Measurements from ENCODE around the gene DYRK4. TPM values are rescaled to one million over a fixed set of nuclear protein-coding genes. Genes with fewer than 3 reads are reported as not detected.

The DYRK4 gene
- polyA plus RNA-seq, 1 donor (not counting 4 experiments of a cell fraction or from before 2014, with no cell fraction given): 64.6 TPM

DNA sequence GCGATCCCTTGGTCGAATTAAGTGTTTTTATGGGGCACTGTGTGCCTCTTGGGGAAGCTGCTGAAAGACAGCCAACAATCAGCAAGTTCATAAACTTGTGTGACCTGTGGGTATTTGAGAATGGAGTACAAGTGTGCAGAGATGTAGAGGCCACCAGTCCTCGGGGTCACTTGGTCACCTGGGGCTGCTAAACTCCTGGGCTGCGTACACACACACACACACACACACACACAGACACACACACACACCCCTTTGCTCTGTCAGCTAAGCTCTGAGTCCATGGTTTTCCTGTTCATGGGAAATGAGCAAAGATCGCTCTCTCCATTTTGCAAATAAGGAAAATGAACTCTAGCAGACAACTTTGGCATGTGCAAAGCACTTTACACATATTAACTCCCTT lies 24.5 kb downstream of the DYRK4 start:
- H3K79me2 ChIP-seq (ENCODE audit: control insufficient read depth, insufficient read depth, low read length): no peaks in the 10 kb centered on the region
- no peak overlapping the region for H3K4me3 ChIP-seq (ENCODE audit: control insufficient read depth in 2 of 3, extremely low read depth in 1 of 3, insufficient read depth in 2 of 3, low read depth in 1 of 3, low read length in 3 of 3)
- no peaks in the 10 kb centered on the region for H4K20me1 ChIP-seq (ENCODE audit: control insufficient read depth, extremely low read depth, insufficient read depth, low read length)
- no peak overlapping the region for H3K9ac ChIP-seq (ENCODE audit: control insufficient read depth, extremely low read depth, insufficient read depth, low read length)
- no peak overlapping the region for H3K4me2 ChIP-seq (ENCODE audit: control insufficient read depth, extremely low read depth, insufficient read depth, low read depth, low read length)
- dilution Hi-C loops (cut with MboI; ENCODE audit: extremely low pct_ligation_motif_present, low sequenced_read_pairs): no loop called here
- no peak overlapping the region for H3K27ac ChIP-seq (ENCODE audit: control insufficient read depth, insufficient read depth, low read length)
- peaks cover 5% of the 10 kb centered on the region for H3K27me3 ChIP-seq (ENCODE audit: control insufficient read depth, extremely low read depth, insufficient read depth, low read length)
- H3K36me3 ChIP-seq (ENCODE audit: control insufficient read depth in 2 of 2, extremely low read depth in 1 of 2, insufficient read depth in 2 of 2, low read length in 2 of 2): no peaks in the 10 kb centered on the region
- TF ChIP-seq, protein P1, sequence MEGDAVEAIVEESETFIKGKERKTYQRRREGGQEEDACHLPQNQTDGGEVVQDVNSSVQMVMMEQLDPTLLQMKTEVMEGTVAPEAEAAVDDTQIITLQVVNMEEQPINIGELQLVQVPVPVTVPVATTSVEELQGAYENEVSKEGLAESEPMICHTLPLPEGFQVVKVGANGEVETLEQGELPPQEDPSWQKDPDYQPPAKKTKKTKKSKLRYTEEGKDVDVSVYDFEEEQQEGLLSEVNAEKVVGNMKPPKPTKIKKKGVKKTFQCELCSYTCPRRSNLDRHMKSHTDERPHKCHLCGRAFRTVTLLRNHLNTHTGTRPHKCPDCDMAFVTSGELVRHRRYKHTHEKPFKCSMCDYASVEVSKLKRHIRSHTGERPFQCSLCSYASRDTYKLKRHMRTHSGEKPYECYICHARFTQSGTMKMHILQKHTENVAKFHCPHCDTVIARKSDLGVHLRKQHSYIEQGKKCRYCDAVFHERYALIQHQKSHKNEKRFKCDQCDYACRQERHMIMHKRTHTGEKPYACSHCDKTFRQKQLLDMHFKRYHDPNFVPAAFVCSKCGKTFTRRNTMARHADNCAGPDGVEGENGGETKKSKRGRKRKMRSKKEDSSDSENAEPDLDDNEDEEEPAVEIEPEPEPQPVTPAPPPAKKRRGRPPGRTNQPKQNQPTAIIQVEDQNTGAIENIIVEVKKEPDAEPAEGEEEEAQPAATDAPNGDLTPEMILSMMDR (optimal IDR thresholded peaks at IDR 0.05 in 1 of 3, IDR thresholded peaks at IDR 0.05 in 1 of 3, conservative IDR thresholded peaks at IDR 0.05 in 1 of 3; ENCODE audit: extremely low read depth in 1 of 3, insufficient read depth in 2 of 3, low read length in 3 of 3): no peak
- TF ChIP-seq EZH2 (IDR thresholded peaks at IDR 0.05; ENCODE audit: low read length): no peak
- H2AFZ ChIP-seq (ENCODE audit: control insufficient read depth, low read length): no peak overlapping the region
- H3K9me1 ChIP-seq (ENCODE audit: control insufficient read depth, extremely low read depth, insufficient read depth, low read length): no peaks in the 10 kb centered on the region
- H3K4me1 ChIP-seq (ENCODE audit: control insufficient read depth, extremely low read depth, insufficient read depth, low read length): no peaks in the 10 kb centered on the region
- DNase-seq (ENCODE audit: low read depth, low spot score) (no peak), FAIRE-seq (no peak)
- H3K9me3 ChIP-seq (ENCODE audit: control insufficient read depth, low read depth, low read length): no peaks in the 10 kb centered on the region

DNA sequence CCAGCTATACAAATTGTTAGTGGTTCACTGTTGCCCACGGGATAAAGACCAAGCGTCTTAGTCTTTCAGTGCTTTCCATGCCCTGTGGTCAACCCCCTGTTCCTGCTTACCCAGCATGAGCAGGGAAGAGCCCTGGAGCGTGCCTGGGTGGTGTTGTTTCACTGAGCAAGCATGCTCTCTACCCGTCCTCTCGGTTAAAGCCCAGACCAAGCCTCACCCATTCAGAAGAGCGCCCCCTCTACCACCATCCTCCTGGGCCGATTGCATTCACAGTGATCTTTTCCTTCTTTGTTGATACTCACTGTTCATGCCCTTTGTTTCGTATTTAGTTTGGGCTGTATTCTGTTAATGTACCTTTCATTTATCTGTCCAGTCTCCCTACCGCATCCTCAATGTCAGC lies 25.1 kb downstream of the DYRK4 start:
- H3K9me1 ChIP-seq (ENCODE audit: control insufficient read depth, extremely low read depth, insufficient read depth, low read length): no peaks in the 10 kb centered on the region
- no peak for TF ChIP-seq EZH2 (IDR thresholded peaks at IDR 0.05; ENCODE audit: low read length)
- TF ChIP-seq, protein P1 (optimal IDR thresholded peaks at IDR 0.05 in 1 of 3, IDR thresholded peaks at IDR 0.05 in 1 of 3, conservative IDR thresholded peaks at IDR 0.05 in 1 of 3; ENCODE audit: extremely low read depth in 1 of 3, insufficient read depth in 2 of 3, low read length in 3 of 3): no peak
- no peak overlapping the region for H3K4me3 ChIP-seq (ENCODE audit: control insufficient read depth in 2 of 3, extremely low read depth in 1 of 3, insufficient read depth in 2 of 3, low read depth in 1 of 3, low read length in 3 of 3)
- no peak overlapping the region for H2AFZ ChIP-seq (ENCODE audit: control insufficient read depth, low read length)
- DNase-seq (ENCODE audit: low read depth, low spot score) (no peak), FAIRE-seq (no peak)
- H3K9me3 ChIP-seq (ENCODE audit: control insufficient read depth, low read depth, low read length): no peaks in the 10 kb centered on the region
- H3K79me2 ChIP-seq (ENCODE audit: control insufficient read depth, insufficient read depth, low read length): no peaks in the 10 kb centered on the region
- H3K4me1 ChIP-seq (ENCODE audit: control insufficient read depth, extremely low read depth, insufficient read depth, low read length): no peaks in the 10 kb centered on the region
- no peak overlapping the region for H3K27ac ChIP-seq (ENCODE audit: control insufficient read depth, insufficient read depth, low read length)
- dilution Hi-C loops (cut with MboI; ENCODE audit: extremely low pct_ligation_motif_present, low sequenced_read_pairs): no loop called here
- peaks cover 9% of the 10 kb centered on the region for H3K27me3 ChIP-seq (ENCODE audit: control insufficient read depth, extremely low read depth, insufficient read depth, low read length)
- no peaks in the 10 kb centered on the region for H3K36me3 ChIP-seq (ENCODE audit: control insufficient read depth in 2 of 2, extremely low read depth in 1 of 2, insufficient read depth in 2 of 2, low read length in 2 of 2)
- H3K9ac ChIP-seq (ENCODE audit: control insufficient read depth, extremely low read depth, insufficient read depth, low read length): no peak overlapping the region
- no peaks in the 10 kb centered on the region for H4K20me1 ChIP-seq (ENCODE audit: control insufficient read depth, extremely low read depth, insufficient read depth, low read length)
- no peak overlapping the region for H3K4me2 ChIP-seq (ENCODE audit: control insufficient read depth, extremely low read depth, insufficient read depth, low read depth, low read length)
